ENCODE measurements around the gene MTOR. TPM values are rescaled to one million over a fixed set of nuclear protein-coding genes. Genes with fewer than 3 reads are reported as not detected.

The MTOR gene
- total RNA-seq, 4 donors from 2014 or later: 32.4 to 55.4 (median 42.5) TPM

DNA sequence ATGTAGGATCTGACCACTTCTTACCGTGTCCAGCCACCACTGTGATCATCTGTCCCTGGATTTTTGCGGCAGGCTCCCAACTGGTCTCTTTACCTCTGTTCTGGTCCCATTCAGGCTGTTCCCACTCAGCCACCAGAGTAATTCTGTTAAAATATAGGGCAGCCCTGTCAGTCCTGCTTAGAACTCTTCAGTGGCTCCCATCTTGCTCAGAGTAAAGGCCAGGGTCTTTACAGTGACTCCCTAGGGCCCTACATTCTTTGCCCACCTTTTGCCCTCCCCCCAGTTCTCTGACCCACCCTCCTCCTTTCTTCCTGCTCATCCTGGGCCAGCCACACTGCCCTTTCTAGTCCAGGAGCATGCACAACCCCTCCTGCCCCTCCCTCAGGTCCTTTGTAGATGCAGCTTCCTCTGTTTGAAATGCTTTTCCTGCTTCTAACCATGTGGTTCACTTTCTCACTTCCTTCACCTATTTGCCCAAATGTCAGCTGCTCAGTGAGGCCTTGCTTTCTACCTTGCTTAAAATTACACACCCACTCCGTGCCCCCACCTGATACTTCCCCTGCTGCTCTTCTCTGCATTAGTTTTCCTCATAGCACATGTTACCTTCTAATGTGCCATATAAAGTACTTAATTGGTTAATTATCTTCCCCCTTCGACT, 18.5 kb upstream of the MTOR start:
- H3K4me3 ChIP-seq: no peak overlapping the region
- no peak for ATAC-seq
- 73 to 80% methylated on average over 4 of the region's 4 CpGs for WGBS, 2 donors (ENCODE audit: low coverage in 1 of 2)
- TF ChIP-seq EP300 (IDR thresholded peaks at IDR 0.05) (no peak), POLR2AphosphoS5 (IDR thresholded peaks at IDR 0.05) (no peak), POLR2A (IDR thresholded peaks at IDR 0.05) (no peak)
- TF ChIP-seq, protein P1, sequence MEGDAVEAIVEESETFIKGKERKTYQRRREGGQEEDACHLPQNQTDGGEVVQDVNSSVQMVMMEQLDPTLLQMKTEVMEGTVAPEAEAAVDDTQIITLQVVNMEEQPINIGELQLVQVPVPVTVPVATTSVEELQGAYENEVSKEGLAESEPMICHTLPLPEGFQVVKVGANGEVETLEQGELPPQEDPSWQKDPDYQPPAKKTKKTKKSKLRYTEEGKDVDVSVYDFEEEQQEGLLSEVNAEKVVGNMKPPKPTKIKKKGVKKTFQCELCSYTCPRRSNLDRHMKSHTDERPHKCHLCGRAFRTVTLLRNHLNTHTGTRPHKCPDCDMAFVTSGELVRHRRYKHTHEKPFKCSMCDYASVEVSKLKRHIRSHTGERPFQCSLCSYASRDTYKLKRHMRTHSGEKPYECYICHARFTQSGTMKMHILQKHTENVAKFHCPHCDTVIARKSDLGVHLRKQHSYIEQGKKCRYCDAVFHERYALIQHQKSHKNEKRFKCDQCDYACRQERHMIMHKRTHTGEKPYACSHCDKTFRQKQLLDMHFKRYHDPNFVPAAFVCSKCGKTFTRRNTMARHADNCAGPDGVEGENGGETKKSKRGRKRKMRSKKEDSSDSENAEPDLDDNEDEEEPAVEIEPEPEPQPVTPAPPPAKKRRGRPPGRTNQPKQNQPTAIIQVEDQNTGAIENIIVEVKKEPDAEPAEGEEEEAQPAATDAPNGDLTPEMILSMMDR (IDR thresholded peaks at IDR 0.05): no peak
- H3K27me3 ChIP-seq: no peaks in the 10 kb centered on the region
- H3K36me3 ChIP-seq: peaks cover 0 to 49% of the 10 kb centered on the region in 2 donors
- peak overlapping the region in 3 of 4 donors; percentile 68 to 82 (median 74) for H3K27ac ChIP-seq
- peaks cover 9 to 45% (median 10%) of the 10 kb centered on the region in 3 donors for H3K4me1 ChIP-seq
- no peaks in the 10 kb centered on the region for H3K9me3 ChIP-seq

DNA sequence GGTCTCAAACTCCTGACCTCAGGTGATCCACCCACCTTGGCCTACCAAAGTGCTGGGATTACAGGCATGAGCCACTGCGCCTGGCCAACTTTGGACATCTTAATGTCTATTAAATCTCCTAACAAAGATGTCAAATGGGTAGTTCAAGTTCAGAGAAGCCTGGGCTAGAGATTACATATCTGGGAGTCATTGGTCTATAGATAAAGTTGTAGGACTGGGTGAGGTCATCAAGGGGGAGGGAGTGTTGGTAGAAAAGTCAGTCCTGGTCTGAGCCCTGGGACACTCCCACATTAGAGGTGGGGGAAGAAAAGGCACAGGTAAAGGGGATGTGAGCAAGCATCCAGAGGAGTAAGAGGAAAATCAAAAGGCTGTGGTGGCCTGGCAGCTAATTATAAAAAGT, 17.3 kb upstream of the MTOR start:
- no peak for ATAC-seq
- peaks cover 0 to 46% of the 10 kb centered on the region in 2 donors for H3K36me3 ChIP-seq
- no peaks in the 10 kb centered on the region for H3K9me3 ChIP-seq
- TF ChIP-seq, protein P1 (IDR thresholded peaks at IDR 0.05): no peak
- TF ChIP-seq EP300 (IDR thresholded peaks at IDR 0.05): no peak
- no peak for TF ChIP-seq POLR2AphosphoS5 (IDR thresholded peaks at IDR 0.05)
- no peak for TF ChIP-seq POLR2A (IDR thresholded peaks at IDR 0.05)
- peaks cover 9 to 57% (median 22%) of the 10 kb centered on the region in 3 donors for H3K4me1 ChIP-seq
- no peaks in the 10 kb centered on the region for H3K27me3 ChIP-seq
- H3K4me3 ChIP-seq: no peak overlapping the region
- H3K27ac ChIP-seq: no peak overlapping the region
- WGBS, 2 donors (ENCODE audit: low coverage in 1 of 2): 100% methylated on average over 1 of the region's 1 CpG; no CpG with 5 or more reads in 1 of the 2 donors

GRCh38 chr1:11279152-11279551, 16.8 kb upstream of the MTOR start:
- no peak for ATAC-seq
- WGBS, 2 donors (ENCODE audit: low coverage in 1 of 2): 92 to 98% methylated on average over 4 to 5 of the region's 5 CpGs
- H3K4me3 ChIP-seq: no peak overlapping the region
- no peaks in the 10 kb centered on the region for H3K27me3 ChIP-seq
- H3K4me1 ChIP-seq: peaks cover 9 to 62% (median 27%) of the 10 kb centered on the region in 3 donors
- peaks cover 0 to 46% of the 10 kb centered on the region in 2 donors for H3K36me3 ChIP-seq
- TF ChIP-seq, protein P1 (IDR thresholded peaks at IDR 0.05): no peak
- TF ChIP-seq POLR2A (IDR thresholded peaks at IDR 0.05) (no peak), EP300 (IDR thresholded peaks at IDR 0.05) (no peak), POLR2AphosphoS5 (IDR thresholded peaks at IDR 0.05) (no peak)
- H3K9me3 ChIP-seq: no peaks in the 10 kb centered on the region
- H3K27ac ChIP-seq: no peak overlapping the region

DNA sequence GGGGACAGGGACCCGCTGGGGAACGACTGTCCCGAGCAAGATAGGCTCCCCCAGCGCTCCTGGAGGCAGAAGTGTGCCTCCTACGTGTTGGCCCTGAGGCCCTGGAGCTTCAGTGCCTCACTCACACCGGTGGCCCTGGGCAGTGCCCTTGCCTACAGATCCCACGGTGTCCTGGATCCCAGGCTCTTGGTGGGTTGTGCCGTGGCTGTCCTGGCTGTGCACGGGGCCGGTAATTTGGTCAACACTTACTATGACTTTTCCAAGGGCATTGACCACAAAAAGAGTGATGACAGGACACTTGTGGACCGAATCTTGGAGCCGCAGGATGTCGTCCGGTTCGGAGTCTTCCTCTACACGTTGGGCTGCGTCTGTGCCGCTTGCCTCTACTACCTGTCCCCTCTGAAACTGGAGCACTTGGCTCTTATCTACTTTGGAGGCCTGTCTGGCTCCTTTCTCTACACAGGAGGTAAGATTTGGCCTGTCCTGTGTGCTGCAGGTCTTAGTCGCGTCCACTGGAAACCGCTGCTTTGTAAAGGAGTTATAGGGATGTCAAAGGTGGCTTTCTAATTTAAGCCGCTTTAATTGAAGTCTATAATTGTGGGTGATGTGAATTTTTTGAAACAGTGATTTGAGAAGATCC, 11.4 kb upstream of the MTOR start:
- ATAC-seq: peak; percentile 16
- TF ChIP-seq POLR2A (IDR thresholded peaks at IDR 0.05): no peak
- peaks cover 0 to 43% (median 28%) of the 10 kb centered on the region in 3 donors for H3K4me1 ChIP-seq
- H3K9me3 ChIP-seq: no peaks in the 10 kb centered on the region
- peaks cover 0 to 27% of the 10 kb centered on the region in 2 donors for H3K36me3 ChIP-seq
- peak overlapping the region; percentile 83 to 95 (median 93) for H3K27ac ChIP-seq
- H3K27me3 ChIP-seq: no peaks in the 10 kb centered on the region
- WGBS, 2 donors (ENCODE audit: low coverage in 1 of 2): 10% methylated on average over 10 of the region's 22 CpGs; no CpG with 5 or more reads in 1 of the 2 donors
- peak overlapping the region; percentile 80 for H3K4me3 ChIP-seq

DNA sequence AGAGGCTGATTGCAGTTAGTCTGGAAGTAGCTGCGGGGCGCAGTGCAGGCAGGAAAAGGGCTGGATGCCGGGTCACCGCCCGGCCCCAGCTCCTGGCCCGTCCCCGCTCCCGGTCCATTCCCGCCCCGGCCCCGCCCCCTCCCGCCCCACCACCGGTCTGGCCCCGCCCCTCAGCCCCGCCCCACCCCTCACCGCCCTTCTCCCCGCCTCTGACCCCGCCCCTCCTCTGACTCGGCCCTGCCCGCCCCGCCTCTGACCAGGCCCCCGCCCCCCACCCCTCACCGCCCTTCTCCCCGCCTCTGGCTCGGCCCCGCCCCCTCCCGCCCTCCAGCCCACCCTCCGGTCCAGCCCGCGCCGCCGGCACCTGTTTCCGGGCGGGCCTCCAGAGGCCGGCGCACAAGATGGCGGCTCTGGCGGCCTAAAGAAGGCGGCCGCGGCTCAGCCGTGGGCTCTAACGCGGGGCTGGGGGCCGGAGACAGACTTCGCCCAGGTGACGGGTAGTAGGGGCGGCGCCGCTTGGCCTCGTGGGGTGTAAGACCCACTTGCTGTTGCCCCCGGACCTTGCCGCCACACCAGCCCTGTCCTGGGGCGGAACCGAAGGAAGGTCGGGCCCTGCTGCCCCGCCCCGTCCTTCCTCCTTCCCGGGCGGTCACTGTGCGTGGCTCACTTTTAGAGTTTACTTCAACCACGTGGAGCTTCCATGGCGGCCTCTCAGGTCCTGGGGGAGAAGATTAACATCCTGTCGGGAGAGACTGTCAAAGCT, 10.7 kb upstream of the MTOR start, which contains the start of gene UBIAD1:
Gene UBIAD1 (plus strand): TSS at position 367 of the 763 bp plus-strand sequence. CDS start 334 bp downstream, at position 701.
- H3K27ac ChIP-seq: peak within 1 kb of the TSS; percentile 83 to 95 (median 93)
- ATAC-seq: peak; percentile 95
- TF ChIP-seq, protein P1 (IDR thresholded peaks at IDR 0.05): peak in 1 of 4 experiments; percentile 50
- TF ChIP-seq POLR2AphosphoS5 (IDR thresholded peaks at IDR 0.05): peak; percentile 50
- no peak for TF ChIP-seq EP300 (IDR thresholded peaks at IDR 0.05)
- TF ChIP-seq POLR2A (IDR thresholded peaks at IDR 0.05): peak; percentile 56 to 57
- H3K36me3 ChIP-seq: peaks cover 0 to 20% of the 10 kb centered on the region in 2 donors
- WGBS, 2 donors (ENCODE audit: low coverage in 1 of 2): 0% methylated on average over 9 of the region's 64 CpGs; no CpG with 5 or more reads in 1 of the 2 donors
- no peaks in the 10 kb centered on the region for H3K27me3 ChIP-seq
- H3K9me3 ChIP-seq: no peaks in the 10 kb centered on the region
- H3K4me1 ChIP-seq: peaks cover 0 to 43% (median 28%) of the 10 kb centered on the region in 3 donors
- peak within 1 kb of the TSS; percentile 80 for H3K4me3 ChIP-seq
